Activated gamma-delta T cell treated with anti-CD3 and anti-CD28 coated beads, Interleukin-2, amount 50 U/mL, for 16 hours (primary cell): ENCODE results near the gene UTS2B.

ENCODE experiments used
- DNase-seq: peaks from one replicate; pipeline ENCODE4 v3.0.0-alpha.2; 2020; ENCODE audit warnings: low read depth

UTS2B gene

GRCh38 chr3:191352014-191352413 lies 21.7 kb upstream of the UTS2B start:
- no peak for DNase-seq

GRCh38 chr3:191350396-191351090 lies 20.2 kb upstream of the UTS2B start:
- DNase-seq, result no peak

- DNase-seq, result no peak
These were observed 17.8 kb upstream of the UTS2B start for GRCh38 chr3:191348098-191348497.

GRCh38 chr3:191347228-191347627 lies 16.9 kb upstream of the UTS2B start:
- DNase-seq, result no peak

GRCh38 chr3:191345334-191345733 lies 15.0 kb upstream of the UTS2B start:
- DNase-seq, result no peak

- DNase-seq, result no peak
These were observed 13.6 kb upstream of the UTS2B start for GRCh38 chr3:191343913-191344312.

- no peak for DNase-seq
These were observed 12.8 kb upstream of the UTS2B start for GRCh38 chr3:191343115-191343514.

- no peak for DNase-seq
These were observed 12.1 kb upstream of the UTS2B start for GRCh38 chr3:191342411-191342810.

- DNase-seq, result no peak
These were observed 11.7 kb upstream of the UTS2B start for GRCh38 chr3:191342006-191342405.

GRCh38 chr3:191340966-191341365 lies 10.6 kb upstream of the UTS2B start:
- no peak for DNase-seq

- DNase-seq, result no peak
These were observed 10.0 kb upstream of the UTS2B start for GRCh38 chr3:191340351-191340750.

- no peak for DNase-seq
These were observed 9.1 kb upstream of the UTS2B start for GRCh38 chr3:191339316-191339917.

- DNase-seq, result no peak
These were observed 7.8 kb upstream of the UTS2B start for GRCh38 chr3:191338177-191338488.

GRCh38 chr3:191336833-191337232 lies 6.5 kb upstream of the UTS2B start:
- DNase-seq, result no peak

- no peak for DNase-seq
These were observed 4.1 kb upstream of the UTS2B start for GRCh38 chr3:191334346-191334893.

GRCh38 chr3:191333298-191333880 lies 3.1 kb upstream of the UTS2B start:
- DNase-seq, result no peak

GRCh38 chr3:191331388-191331787 lies 1.1 kb upstream of the UTS2B start:
- DNase-seq, result no peak

- DNase-seq, result no peak
These were observed 263 bp upstream of the UTS2B start for GRCh38 chr3:191330530-191331048.

- DNase-seq, result peak; percentile 28
These were observed 1.2 kb downstream of the UTS2B start, which contains the start of gene CCDC50 for GRCh38 chr3:191328962-191329653. TSS of gene CCDC50 (plus strand) at chr3:191329394. CDS start at chr3:191329675, 281 bp downstream.

GRCh38 chr3:191328383-191328961 lies 1.9 kb downstream of the UTS2B start:
- DNase-seq, result peak; percentile 0

GRCh38 chr3:191327526-191327925 lies 2.8 kb downstream of the UTS2B start:
- no peak for DNase-seq

GRCh38 chr3:191324936-191325335 lies 5.4 kb downstream of the UTS2B start:
- no peak for DNase-seq
